Fibroblast of lung (primary cell): ENCODE measurements around the gene PTCH2.

Experiments used
- CTCF ChIP-seq, 2 donors: IDR thresholded peaks in 1 of 2; conservative IDR thresholded peaks in 1 of 2; 1 replicate in 1 of 2; 2 replicates in 1 of 2; pipeline ENCODE4 v1.5.1; 2011 to 2012; ENCODE audit warnings: low read length in 2 of 2, control low read depth in 1 of 2, inconsistent platforms in 1 of 2, low read depth in 1 of 2, mild to moderate bottlenecking in 1 of 2
- EZH2 ChIP-seq: IDR thresholded peaks from 2 replicates; pipeline ENCODE4 v1.5.1; 2012; ENCODE audit warnings: low read length, control low read depth, mild to moderate bottlenecking; ENCODE audit errors: missing control alignments

GRCh38 chr1:44776730-44777068 lies 66.4 kb downstream of the PTCH2 start:
- TF ChIP-seq CTCF (conservative IDR thresholded peaks at IDR 0.05 in 1 of 2, IDR thresholded peaks at IDR 0.05 in 1 of 2; ENCODE audit: low read depth in 1 of 2, low read length in 2 of 2) (no peak), EZH2 (no peak)
